ENCODE data around the gene GSC2. TPM values are rescaled to one million over a fixed set of nuclear protein-coding genes. Genes with fewer than 3 reads are reported as not detected.

Gene GSC2
- total RNA-seq, 2 experiments from 2014 or later = not detected

DNA sequence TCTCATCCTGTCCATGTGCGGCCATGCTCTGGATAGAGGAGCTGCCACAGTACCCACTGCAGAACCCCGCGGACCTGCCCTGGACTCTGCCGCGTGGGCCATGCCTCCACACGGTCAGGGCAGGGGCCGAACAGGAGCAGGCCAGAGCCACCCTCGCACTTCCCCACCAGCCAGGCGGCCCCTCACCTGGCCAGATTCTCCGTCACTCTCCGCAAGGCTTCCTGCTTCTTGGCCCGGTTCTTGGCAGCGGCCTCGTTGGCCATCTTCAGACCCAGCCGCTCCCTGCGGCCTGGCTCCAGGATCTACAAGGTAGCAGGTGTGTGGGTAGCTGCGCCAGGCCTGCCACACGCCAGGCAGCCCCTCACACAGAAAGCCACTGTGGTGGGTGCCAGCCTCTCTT, 15.2 kb downstream of the GSC2 start:
- Histone ChIP-seq H3K27ac (ENCODE audit: low read depth in 1 of 2, low read length in 2 of 2) (no peak overlapping the region), H3K9me3 (ENCODE audit: control insufficient read depth in 1 of 2, insufficient read depth in 1 of 2, low read length in 2 of 2) (no peaks in the 10 kb centered on the region), H3K4me1 (ENCODE audit: insufficient read depth, low read length) (peaks cover 3% of the 10 kb centered on the region), H3K4me3 (ENCODE audit: low read length) (no peak overlapping the region), H3K27me3 (ENCODE audit: control insufficient read depth in 1 of 2, insufficient read depth in 2 of 2, low read length in 2 of 2) (no peaks in the 10 kb centered on the region), H3K36me3 (ENCODE audit: insufficient read depth, low read length) (peaks cover 67% of the 10 kb centered on the region)
- Mint-ChIP-seq H3K27ac (no peak overlapping the region), H3K4me3 (no peak overlapping the region), H3K9me3 (no peaks in the 10 kb centered on the region), H3K27me3 (no peaks in the 10 kb centered on the region), H3K36me3 (ENCODE audit: low read depth) (peaks cover 72% of the 10 kb centered on the region), H3K4me1 (ENCODE audit: low read depth) (no peaks in the 10 kb centered on the region)
- no peak for ATAC-seq (ENCODE audit: poor library complexity)
- DNase-seq = no peak
- POLR2A ChIA-PET = interaction anchor here (1.9 kb wide), 1 partner anchor 10 kb away, joined by 6 read pairs; the partner anchor contains the start of gene ESS2
- CTCF ChIA-PET = no interaction called here
- TF ChIP-seq, protein P1, sequence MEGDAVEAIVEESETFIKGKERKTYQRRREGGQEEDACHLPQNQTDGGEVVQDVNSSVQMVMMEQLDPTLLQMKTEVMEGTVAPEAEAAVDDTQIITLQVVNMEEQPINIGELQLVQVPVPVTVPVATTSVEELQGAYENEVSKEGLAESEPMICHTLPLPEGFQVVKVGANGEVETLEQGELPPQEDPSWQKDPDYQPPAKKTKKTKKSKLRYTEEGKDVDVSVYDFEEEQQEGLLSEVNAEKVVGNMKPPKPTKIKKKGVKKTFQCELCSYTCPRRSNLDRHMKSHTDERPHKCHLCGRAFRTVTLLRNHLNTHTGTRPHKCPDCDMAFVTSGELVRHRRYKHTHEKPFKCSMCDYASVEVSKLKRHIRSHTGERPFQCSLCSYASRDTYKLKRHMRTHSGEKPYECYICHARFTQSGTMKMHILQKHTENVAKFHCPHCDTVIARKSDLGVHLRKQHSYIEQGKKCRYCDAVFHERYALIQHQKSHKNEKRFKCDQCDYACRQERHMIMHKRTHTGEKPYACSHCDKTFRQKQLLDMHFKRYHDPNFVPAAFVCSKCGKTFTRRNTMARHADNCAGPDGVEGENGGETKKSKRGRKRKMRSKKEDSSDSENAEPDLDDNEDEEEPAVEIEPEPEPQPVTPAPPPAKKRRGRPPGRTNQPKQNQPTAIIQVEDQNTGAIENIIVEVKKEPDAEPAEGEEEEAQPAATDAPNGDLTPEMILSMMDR (IDR thresholded peaks at IDR 0.05) = no peak
- intact Hi-C loops (cut with DNase I, micrococcal nuclease) = no loop called here

DNA sequence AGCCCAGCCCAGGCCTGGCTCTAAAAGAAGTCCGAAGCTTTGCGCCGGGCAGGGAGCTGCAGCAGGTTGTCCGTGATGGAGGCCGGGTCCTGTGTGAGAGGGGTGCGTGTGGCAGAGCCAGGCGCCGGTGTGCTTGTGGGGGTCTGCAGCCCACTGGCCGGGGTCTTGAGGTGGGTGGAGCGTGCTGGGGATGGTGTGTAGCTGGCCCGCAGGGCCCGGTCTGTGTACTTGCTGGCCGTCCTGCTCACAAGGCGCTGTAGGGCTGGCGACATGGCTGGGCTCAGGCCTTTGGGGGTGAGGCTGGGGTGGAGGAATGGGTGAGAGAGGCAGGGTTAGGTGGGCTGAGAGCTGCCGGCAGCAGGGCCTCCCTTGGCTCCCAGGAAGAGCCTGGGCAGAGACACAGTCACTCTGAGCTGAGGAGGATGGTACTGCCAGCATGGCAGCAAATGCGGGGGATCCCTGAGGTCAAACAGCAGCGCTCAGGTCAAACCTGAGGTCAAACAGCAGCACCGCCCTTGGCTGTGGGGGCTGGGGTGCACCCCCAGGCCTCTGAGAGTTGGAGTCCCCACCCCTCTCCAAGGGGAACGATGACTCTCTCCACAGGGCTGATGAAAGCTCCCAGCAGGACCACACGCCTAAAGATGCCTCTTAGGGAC, 15.8 kb downstream of the GSC2 start:
- Histone ChIP-seq H3K27ac (ENCODE audit: low read depth in 1 of 2, low read length in 2 of 2) (no peak overlapping the region), H3K27me3 (ENCODE audit: control insufficient read depth in 1 of 2, insufficient read depth in 2 of 2, low read length in 2 of 2) (no peaks in the 10 kb centered on the region), H3K36me3 (ENCODE audit: insufficient read depth, low read length) (peaks cover 61% of the 10 kb centered on the region), H3K4me1 (ENCODE audit: insufficient read depth, low read length) (peaks cover 3% of the 10 kb centered on the region), H3K4me3 (ENCODE audit: low read length) (no peak overlapping the region), H3K9me3 (ENCODE audit: control insufficient read depth in 1 of 2, insufficient read depth in 1 of 2, low read length in 2 of 2) (no peaks in the 10 kb centered on the region)
- DNase-seq = no peak
- Mint-ChIP-seq H3K27me3 (no peaks in the 10 kb centered on the region), H3K27ac (no peak overlapping the region), H3K4me1 (ENCODE audit: low read depth) (no peaks in the 10 kb centered on the region), H3K4me3 (no peak overlapping the region), H3K36me3 (ENCODE audit: low read depth) (peaks cover 67% of the 10 kb centered on the region), H3K9me3 (no peaks in the 10 kb centered on the region)
- ChIA-PET CTCF (no interaction called here), POLR2A (interaction anchor here (1.2 to 1.9 kb wide), 2 partner anchors 10 to 12 kb away, joined by 3 to 6 read pairs; partner anchors contain the start of genes DGCR2 and ESS2)
- TF ChIP-seq, protein P1 (IDR thresholded peaks at IDR 0.05) = no peak
- intact Hi-C loops (cut with DNase I, micrococcal nuclease) = no loop called here
- no peak for ATAC-seq (ENCODE audit: poor library complexity)

DNA sequence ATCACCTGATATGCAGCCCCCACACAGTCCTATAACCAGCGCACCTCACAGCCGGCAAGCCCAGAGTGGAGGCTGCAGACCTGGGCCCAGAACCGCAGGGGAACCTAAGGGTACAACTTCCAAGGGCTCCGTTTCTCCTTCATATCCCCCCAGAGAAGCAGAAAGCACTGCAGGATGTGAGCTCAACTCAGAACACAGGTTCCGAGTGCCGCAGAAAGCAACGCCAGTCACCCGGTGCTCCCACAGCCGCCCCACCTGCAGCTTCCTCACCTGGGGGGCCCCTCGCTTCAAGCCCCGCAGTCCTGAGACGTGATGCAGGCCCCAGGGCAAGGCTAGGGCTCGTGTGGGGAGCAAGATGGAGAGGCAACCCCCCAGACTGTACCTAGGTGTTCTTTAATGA, 16.5 kb downstream of the GSC2 start:
- no peak for ATAC-seq (ENCODE audit: poor library complexity)
- no peaks in the 10 kb centered on the region for H3K27me3 ChIP-seq (ENCODE audit: control insufficient read depth in 1 of 2, insufficient read depth in 2 of 2, low read length in 2 of 2)
- H3K27ac ChIP-seq (ENCODE audit: low read depth in 1 of 2, low read length in 2 of 2) = no peak overlapping the region
- peaks cover 3% of the 10 kb centered on the region for H3K4me1 ChIP-seq (ENCODE audit: insufficient read depth, low read length)
- Mint-ChIP-seq H3K4me1 (ENCODE audit: low read depth) (no peaks in the 10 kb centered on the region), H3K4me3 (no peak overlapping the region), H3K27me3 (no peaks in the 10 kb centered on the region), H3K36me3 (ENCODE audit: low read depth) (peaks cover 59% of the 10 kb centered on the region), H3K9me3 (no peaks in the 10 kb centered on the region), H3K27ac (no peak overlapping the region)
- intact Hi-C loops (cut with DNase I, micrococcal nuclease) = no loop called here
- CTCF ChIA-PET = no interaction called here
- POLR2A ChIA-PET = interaction anchor here (1.2 to 1.9 kb wide), 2 partner anchors 11 to 12 kb away, joined by 3 to 6 read pairs; partner anchors contain the start of genes DGCR2 and ESS2
- no peaks in the 10 kb centered on the region for H3K9me3 ChIP-seq (ENCODE audit: control insufficient read depth in 1 of 2, insufficient read depth in 1 of 2, low read length in 2 of 2)
- TF ChIP-seq, protein P1 (IDR thresholded peaks at IDR 0.05) = no peak
- no peak overlapping the region for H3K4me3 ChIP-seq (ENCODE audit: low read length)
- H3K36me3 ChIP-seq (ENCODE audit: insufficient read depth, low read length) = peaks cover 54% of the 10 kb centered on the region
- no peak for DNase-seq

All from CD4-positive, alpha-beta T cell (primary cell).